Retinal pigment epithelial cell (primary cell): ENCODE data around the gene ATP10A.

ENCODE experiments used
- DNase-seq: peaks from one replicate; pipeline ENCODE4 v3.0.0-alpha.2; 2010; ENCODE audit warnings: low read depth
- H3K4me3 ChIP-seq: 2 replicates; pipeline ENCODE4 v1.5.1; 2011; ENCODE audit warnings: mild to moderate bottlenecking, low read length, control low read depth, moderate library complexity
- TF ChIP-seq, protein P1 (sequence below): conservative IDR thresholded peaks from 2 replicates; pipeline ENCODE4 v1.5.1; 2011; ENCODE audit warnings: low read depth, low read length, control low read depth, inconsistent platforms

ATP10A gene

DNA sequence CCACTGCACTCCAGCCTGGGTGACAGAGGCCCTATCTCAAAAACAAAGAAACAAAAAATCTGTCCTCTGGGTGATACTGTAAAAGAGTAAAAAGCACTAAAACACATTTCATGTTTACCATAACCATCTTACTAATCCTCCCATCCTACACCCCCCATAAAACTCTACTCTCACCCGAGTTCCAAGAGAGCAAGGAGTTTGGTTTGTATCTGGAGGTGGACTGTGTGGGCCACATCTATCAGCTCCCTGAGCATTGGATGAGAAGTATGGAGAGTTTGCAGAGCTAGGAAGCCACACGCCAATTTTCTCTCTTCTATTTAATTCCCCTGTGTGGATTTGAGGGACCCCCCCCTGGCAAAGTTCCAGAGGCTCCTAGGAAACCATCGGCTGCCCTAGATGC lies 80.0 kb downstream of the ATP10A start:
- H3K4me3 ChIP-seq, result no peak overlapping the region
- DNase-seq, result no peak
- TF ChIP-seq, protein P1, sequence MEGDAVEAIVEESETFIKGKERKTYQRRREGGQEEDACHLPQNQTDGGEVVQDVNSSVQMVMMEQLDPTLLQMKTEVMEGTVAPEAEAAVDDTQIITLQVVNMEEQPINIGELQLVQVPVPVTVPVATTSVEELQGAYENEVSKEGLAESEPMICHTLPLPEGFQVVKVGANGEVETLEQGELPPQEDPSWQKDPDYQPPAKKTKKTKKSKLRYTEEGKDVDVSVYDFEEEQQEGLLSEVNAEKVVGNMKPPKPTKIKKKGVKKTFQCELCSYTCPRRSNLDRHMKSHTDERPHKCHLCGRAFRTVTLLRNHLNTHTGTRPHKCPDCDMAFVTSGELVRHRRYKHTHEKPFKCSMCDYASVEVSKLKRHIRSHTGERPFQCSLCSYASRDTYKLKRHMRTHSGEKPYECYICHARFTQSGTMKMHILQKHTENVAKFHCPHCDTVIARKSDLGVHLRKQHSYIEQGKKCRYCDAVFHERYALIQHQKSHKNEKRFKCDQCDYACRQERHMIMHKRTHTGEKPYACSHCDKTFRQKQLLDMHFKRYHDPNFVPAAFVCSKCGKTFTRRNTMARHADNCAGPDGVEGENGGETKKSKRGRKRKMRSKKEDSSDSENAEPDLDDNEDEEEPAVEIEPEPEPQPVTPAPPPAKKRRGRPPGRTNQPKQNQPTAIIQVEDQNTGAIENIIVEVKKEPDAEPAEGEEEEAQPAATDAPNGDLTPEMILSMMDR, result no peak

DNA sequence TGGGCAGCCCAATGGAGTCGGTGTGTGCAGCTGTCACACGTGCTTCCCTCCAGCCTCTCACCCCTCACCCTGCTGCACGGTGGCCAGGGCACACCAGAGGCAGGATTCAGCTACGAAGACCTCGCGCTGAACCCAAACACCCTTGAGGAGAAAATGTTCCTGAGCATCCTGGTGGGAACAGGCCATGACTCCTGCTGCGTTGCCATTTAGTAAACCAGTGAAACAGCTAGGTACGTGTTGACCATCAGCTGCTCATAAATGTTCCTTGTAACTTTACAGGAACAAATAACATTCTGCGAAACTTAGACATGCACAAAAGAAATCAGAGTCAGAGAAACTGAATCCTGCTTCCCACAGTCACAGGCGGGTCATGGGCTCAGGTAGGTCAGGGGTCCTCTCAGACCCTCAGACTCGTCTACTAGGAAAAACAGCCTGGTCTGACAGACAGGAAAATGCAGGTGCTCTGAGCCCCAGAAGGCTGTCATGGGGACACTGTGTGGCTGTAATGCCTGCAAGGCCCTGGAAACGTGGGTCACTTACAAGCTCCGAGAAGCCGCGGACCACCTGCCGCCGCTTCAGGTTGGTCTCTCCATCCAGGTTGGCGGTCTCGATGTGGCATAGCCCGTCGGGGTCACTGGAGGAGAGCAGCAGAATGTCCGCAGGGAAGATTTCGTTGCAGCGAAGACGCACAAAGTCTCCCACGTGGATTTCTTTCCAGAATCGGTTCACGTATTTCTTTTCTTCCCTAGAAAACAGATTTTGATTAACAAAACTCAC lies 82.5 kb downstream of the ATP10A start:
- H3K4me3 ChIP-seq, result no peak overlapping the region
- TF ChIP-seq, protein P1, result no peak
- no peak for DNase-seq

DNA sequence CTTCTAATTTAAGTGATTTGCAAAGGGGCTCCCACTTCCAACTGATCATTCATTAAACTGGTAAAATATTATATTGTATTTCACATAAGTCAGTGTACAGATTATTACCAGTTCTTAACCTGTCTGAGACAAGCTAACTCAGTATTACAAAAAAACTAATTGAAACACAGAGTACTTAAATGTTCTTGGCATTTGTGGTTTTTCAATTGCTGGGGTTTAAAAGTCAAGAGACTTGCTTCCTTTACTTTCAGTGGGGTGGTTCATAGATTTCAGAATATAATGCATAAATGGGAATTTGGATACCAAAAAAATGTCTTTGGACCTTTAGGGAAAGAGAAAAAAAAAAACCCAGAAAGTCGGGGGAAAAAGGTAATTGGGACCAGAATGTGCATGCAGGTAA lies 85.0 kb downstream of the ATP10A start:
- DNase-seq, result no peak
- TF ChIP-seq, protein P1, result no peak
- no peak overlapping the region for H3K4me3 ChIP-seq

DNA sequence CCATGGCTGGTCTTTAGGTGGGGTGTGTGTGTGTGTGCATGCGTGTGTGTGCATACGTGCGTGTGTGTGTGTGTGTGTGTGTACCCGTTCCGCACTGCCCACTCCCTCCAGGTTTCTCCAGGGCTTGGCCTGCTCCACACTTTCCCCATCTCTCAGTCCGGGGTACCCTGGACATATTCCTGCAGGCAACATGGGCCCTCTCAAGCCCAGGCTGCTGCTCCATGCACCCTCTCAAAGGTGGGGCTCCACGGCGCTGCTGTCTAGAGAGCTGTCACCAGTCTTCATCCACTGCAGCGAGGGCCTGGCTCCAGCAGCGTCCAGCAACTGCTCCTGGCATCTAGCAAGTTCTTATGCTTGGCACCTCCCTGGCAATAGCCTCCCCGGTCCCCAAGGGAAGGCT lies 86.1 kb downstream of the ATP10A start:
- DNase-seq, result no peak
- TF ChIP-seq, protein P1, result no peak
- no peak overlapping the region for H3K4me3 ChIP-seq

DNA sequence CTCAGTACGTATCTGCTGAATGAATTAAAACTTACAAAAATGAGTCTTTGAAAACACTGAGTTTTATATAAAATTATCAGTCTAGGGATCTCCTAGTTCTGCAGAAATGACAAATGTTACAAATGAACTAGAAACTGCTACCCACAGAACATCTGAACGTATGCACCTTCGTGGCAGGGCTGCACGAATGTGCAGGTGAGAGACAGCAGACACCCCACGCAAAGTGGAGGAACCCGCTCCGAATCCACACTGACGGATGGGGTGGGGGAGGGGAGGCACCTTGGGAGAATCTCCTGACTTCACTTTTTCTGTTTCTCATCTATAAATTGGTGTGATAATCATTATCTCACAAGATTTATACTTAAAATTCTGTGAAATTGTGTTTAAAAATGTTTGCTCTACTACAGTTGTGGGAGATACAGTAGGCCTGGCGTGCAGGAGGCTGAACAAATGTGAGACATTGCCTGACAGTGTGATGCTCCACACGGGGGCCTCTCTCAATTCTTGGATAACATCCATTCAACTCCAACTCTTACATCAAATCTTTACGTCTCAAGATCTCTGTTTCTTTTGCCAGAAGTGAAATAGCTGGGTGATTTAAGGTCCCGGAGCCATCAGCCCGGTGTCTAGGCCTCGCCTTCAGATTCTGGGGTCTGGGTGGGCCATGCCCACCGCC lies 86.9 kb downstream of the ATP10A start:
- H3K4me3 ChIP-seq, result no peak overlapping the region
- no peak for DNase-seq
- TF ChIP-seq, protein P1, result no peak

DNA sequence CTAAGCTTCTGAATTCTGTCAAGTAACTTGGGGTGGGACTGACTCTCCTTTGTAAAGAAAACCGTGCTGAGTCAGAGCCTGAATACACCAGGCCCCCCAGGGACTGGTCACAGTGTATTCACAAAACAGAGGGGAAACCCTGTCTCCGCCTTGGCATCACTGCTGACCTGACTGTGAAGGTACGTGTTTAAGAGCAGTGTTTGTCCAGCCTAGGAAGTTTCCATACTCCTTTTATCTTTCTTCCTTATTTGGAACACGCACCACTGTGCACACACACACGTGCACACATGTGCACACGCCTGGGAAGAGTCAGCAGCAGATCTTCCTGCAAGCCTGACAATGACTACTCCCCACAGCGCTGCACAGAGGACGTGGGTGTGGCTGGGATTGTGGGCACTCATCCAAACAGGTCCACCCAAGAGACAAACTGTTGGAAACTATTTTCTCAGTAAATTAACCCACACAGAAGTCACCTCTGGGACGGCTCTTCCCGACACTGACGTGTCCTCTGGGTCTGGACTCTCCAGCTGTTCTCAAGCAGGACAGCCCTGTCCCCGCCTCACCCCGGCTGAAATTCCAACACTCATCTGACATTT lies 87.7 kb downstream of the ATP10A start:
- no peak overlapping the region for H3K4me3 ChIP-seq
- no peak for DNase-seq
- TF ChIP-seq, protein P1, result no peak

DNA sequence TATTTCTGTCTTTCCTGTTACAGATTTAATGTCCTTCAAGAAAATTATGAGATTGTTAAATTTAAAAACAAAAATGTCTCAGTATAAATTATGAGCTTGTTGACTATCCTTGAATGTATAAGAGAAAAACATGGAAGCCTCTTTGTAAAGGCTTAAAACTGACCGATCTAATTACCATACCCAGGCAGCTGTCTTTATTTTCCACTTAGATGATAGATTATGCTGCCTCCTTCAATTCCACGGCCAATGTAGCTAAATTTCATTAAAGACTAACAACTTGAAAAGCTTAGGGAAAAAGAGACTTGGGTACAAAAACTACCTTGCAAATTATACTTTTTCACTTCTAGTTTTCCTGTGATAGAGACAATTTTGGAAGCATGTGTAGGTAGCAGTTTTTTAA lies 88.3 kb downstream of the ATP10A start:
- no peak overlapping the region for H3K4me3 ChIP-seq

More for the DNA sequence above, 88.3 kb downstream of the ATP10A start:
- TF ChIP-seq, protein P1, result no peak
- no peak for DNase-seq
